NCI-H774 (cell line): ENCODE results near the gene SYS1.
A peak's percentile ranks its signal among the peaks of the same experiment; 100 is the strongest.
"Not testable (repeated sequence)": the region's sequence is repeated elsewhere in the genome, so short reads cannot be mapped to it uniquely, and the experiment has no call there.

ENCODE experiments used
- DNase-seq: peaks from one replicate; lab custom pipeline; 2025; lab: John Stamatoyannopoulos, UW

Gene SYS1

GRCh38 chr20:45340236-45340847 is 22.6 kb upstream of the SYS1 start:
- DNase-seq, result no peak

GRCh38 chr20:45340951-45341350 is 22.0 kb upstream of the SYS1 start:
- DNase-seq, result no peak

- no peak for DNase-seq
Observed at GRCh38 chr20:45341579-45341938, 21.4 kb upstream of the SYS1 start.

GRCh38 chr20:45341939-45342854 is 20.8 kb upstream of the SYS1 start:
- peak; percentile 38 for DNase-seq

- DNase-seq, result peak; percentile 14
Observed at GRCh38 chr20:45342855-45343531, 20.0 kb upstream of the SYS1 start.

- peak; percentile 59 for DNase-seq
Observed at GRCh38 chr20:45343532-45344167, 19.3 kb upstream of the SYS1 start.

- DNase-seq, result no peak
Observed at GRCh38 chr20:45344168-45344860, 18.6 kb upstream of the SYS1 start.

GRCh38 chr20:45345104-45345936 is 17.6 kb upstream of the SYS1 start:
- no peak for DNase-seq

GRCh38 chr20:45346291-45346718 is 16.7 kb upstream of the SYS1 start:
- DNase-seq, result no peak

- no peak for DNase-seq
Observed at GRCh38 chr20:45346851-45347250, 16.1 kb upstream of the SYS1 start.

GRCh38 chr20:45347297-45347935 is 15.5 kb upstream of the SYS1 start:
- DNase-seq, result no peak

- DNase-seq, result peak; percentile 31
Observed at GRCh38 chr20:45347936-45348778, 14.8 kb upstream of the SYS1 start, which contains the start of gene SDC4. SDC4 (minus strand) TSS chr20:45348424; CDS start chr20:45348384, 40 bp downstream.

GRCh38 chr20:45350217-45350616 is 12.7 kb upstream of the SYS1 start:
- no peak for DNase-seq

- not testable (repeated sequence) for DNase-seq
Observed at GRCh38 chr20:45350795-45351194, 12.2 kb upstream of the SYS1 start.

GRCh38 chr20:45352729-45353128 is 10.2 kb upstream of the SYS1 start:
- no peak for DNase-seq

- DNase-seq, result no peak
Observed at GRCh38 chr20:45353746-45354145, 9.2 kb upstream of the SYS1 start.

GRCh38 chr20:45354423-45355208 is 8.3 kb upstream of the SYS1 start:
- no peak for DNase-seq
